GM12892 (cell line): ENCODE data around the gene CBFA2T3.

Experiments used
- POLR2A ChIP-seq: IDR thresholded peaks from 2 replicates; pipeline ENCODE4 v1.6.1; 2011; ENCODE audit warnings: low read depth, low read length, control low read depth
- POLR2AphosphoS5 ChIP-seq: IDR thresholded peaks from 2 replicates; pipeline ENCODE4 v1.6.1; 2011; ENCODE audit warnings: low read depth, low read length, control low read depth
- TAF1 ChIP-seq: IDR thresholded peaks from 2 replicates; pipeline ENCODE4 v1.6.1; 2011; ENCODE audit warnings: low read depth, mild to moderate bottlenecking, control low read depth, low read length, borderline replicate concordance

DNA sequence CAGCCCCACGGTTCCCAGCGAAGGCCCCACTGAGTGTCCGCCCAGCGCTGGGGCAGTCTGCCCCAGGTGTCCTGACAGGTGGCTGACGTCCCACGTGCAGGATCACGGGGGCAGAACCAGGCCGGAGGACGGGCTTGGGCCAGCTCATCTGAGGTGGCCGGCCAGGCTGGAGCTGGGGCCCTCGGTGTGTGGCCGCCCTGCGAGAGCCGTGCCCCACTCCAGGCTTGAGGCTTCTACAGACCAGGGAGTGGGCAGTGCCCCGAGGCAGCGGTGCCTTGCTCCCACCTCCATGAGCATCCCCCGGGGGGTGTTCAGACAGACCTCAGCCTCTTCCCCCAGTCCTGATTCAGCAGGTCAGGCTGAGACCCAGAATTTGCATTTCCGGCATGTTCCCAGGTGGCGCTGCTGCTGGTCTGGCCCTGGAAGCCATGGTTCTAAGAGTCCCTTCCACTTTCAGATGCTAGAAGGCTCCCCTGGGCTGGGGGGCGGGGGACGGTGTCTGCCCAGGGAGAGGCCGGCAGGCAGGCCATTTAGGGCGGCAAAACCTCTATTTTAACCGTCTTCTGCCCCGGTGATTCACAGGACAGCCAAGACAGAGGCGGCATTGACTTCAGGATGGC lies 75.2 kb downstream of the CBFA2T3 start:
- no peak for TF ChIP-seq TAF1
- no peak for TF ChIP-seq POLR2A
- TF ChIP-seq POLR2AphosphoS5, result no peak
